GM23338 (cell line): ENCODE measurements around the gene RRAS. TPM values are rescaled to one million over a fixed set of nuclear protein-coding genes. Genes with fewer than 3 reads are reported as not detected.

Experiments used
- ATAC-seq: fragments of 200-7000 bp; cut with Tn5 transposase; 3 replicates; pipeline ENCODE4 v1.9.1; 2020
- DNase-seq: peaks from one replicate; pipeline ENCODE4 v3.0.0-alpha.2; 2015; ENCODE audit warnings: low spot score
- H2AFZ ChIP-seq: fragments of 200-600 bp; sonication (generic); 2 replicates; pipeline ENCODE4 v1.8.0; 2016; ENCODE audit warnings: antibody characterized with exemption, mild to moderate bottlenecking, moderate library complexity
- H3F3A ChIP-seq: fragments of 200-600 bp; sonication (generic); replicated peaks from 2 replicates; pipeline ENCODE4 v1.8.0; 2017; ENCODE audit warnings: antibody characterized with exemption, mixed run types, low read depth
- H3K27ac ChIP-seq: fragments of 200-600 bp; sonication (generic); 2 replicates; pipeline ENCODE4 v1.6.1; 2016; ENCODE audit warnings: low read depth
- H3K27me3 ChIP-seq: fragments of 200-600 bp; sonication (generic); 2 replicates; pipeline ENCODE4 v1.8.0; 2016; ENCODE audit warnings: mild to moderate bottlenecking, mixed run types, moderate library complexity; ENCODE audit not compliant: insufficient read depth
- H3K36me3 ChIP-seq: fragments of 200-600 bp; sonication (generic); 2 replicates; pipeline ENCODE4 v1.8.0; 2016; ENCODE audit warnings: mild to moderate bottlenecking; ENCODE audit not compliant: insufficient read depth
- H3K4me1 ChIP-seq: fragments of 200-600 bp; sonication (generic); 2 replicates; pipeline ENCODE4 v1.8.0; 2016; ENCODE audit warnings: mild to moderate bottlenecking, moderate library complexity; ENCODE audit not compliant: insufficient read depth
- H3K4me2 ChIP-seq: fragments of 200-600 bp; sonication (generic); 2 replicates; pipeline ENCODE4 v1.7.1; 2017; ENCODE audit warnings: mixed run types
- H3K4me3 ChIP-seq: fragments of 200-600 bp; sonication (generic); 2 replicates; pipeline ENCODE4 v1.6.1; 2016; ENCODE audit warnings: mixed run types
- H3K79me2 ChIP-seq: fragments of 200-600 bp; sonication (generic); replicated peaks from 2 replicates; pipeline ENCODE4 v1.8.0; 2017; ENCODE audit warnings: mild to moderate bottlenecking; ENCODE audit not compliant: insufficient read depth
- H3K9me2 ChIP-seq: fragments of 200-600 bp; sonication (generic); 2 replicates; pipeline ENCODE4 v1.8.0; 2017; ENCODE audit not compliant: insufficient read depth
- H4K20me1 ChIP-seq: fragments of 200-600 bp; sonication (generic); replicated peaks from 2 replicates; pipeline ENCODE4 v1.8.0; 2017; ENCODE audit warnings: mild to moderate bottlenecking; ENCODE audit not compliant: insufficient read depth
- H3K27ac Mint-ChIP-seq: 2 replicates; pipeline ENCODE4 v1.8.0; 2020; ENCODE audit warnings: inconsistent platforms, mild to moderate bottlenecking, moderate library complexity, mixed read lengths
- H3K27me3 Mint-ChIP-seq: 3 replicates; pipeline ENCODE4 v1.8.0; 2022; ENCODE audit warnings: low read depth, mild to moderate bottlenecking, moderate library complexity, mixed read lengths, inconsistent platforms; ENCODE audit not compliant: insufficient read depth, poor library complexity
- H3K36me3 Mint-ChIP-seq: 3 replicates; pipeline ENCODE4 v1.8.0; 2021; ENCODE audit warnings: low read depth, mild to moderate bottlenecking, inconsistent platforms, moderate library complexity, mixed read lengths
- H3K4me1 Mint-ChIP-seq: 3 replicates; pipeline ENCODE4 v1.8.0; 2020; ENCODE audit warnings: mild to moderate bottlenecking, inconsistent platforms, mixed read lengths
- H3K4me3 Mint-ChIP-seq: 3 replicates; pipeline ENCODE4 v1.8.0; 2021; ENCODE audit warnings: moderate library complexity, mild to moderate bottlenecking, inconsistent platforms, mixed read lengths
- H3K9me3 Mint-ChIP-seq: 3 replicates; pipeline ENCODE4 v1.8.0; 2020; ENCODE audit warnings: moderate library complexity, mild to moderate bottlenecking, inconsistent platforms, mixed read lengths
- CREB1 ChIP-seq: fragments of 250-450 bp; sonication (Bioruptor Pico); IDR thresholded peaks from 2 replicates; pipeline ENCODE4 v1.5.0; 2020; ENCODE audit warnings: low read depth, mild to moderate bottlenecking, moderate library complexity
- EZH2phosphoT487 ChIP-seq: fragments of 200-600 bp; sonication (generic); IDR thresholded peaks from one replicate; pipeline ENCODE4 v1.8.1; 2018; ENCODE audit warnings: antibody characterized with exemption; ENCODE audit not compliant: unreplicated experiment
- JUNB ChIP-seq: IDR thresholded peaks from one replicate; pipeline ENCODE4 v1.6.1; 2016; ENCODE audit warnings: antibody characterized with exemption; ENCODE audit not compliant: unreplicated experiment
- NANOG ChIP-seq: IDR thresholded peaks from 2 replicates; pipeline ENCODE4 v1.6.1; 2016; ENCODE audit warnings: antibody characterized with exemption, borderline replicate concordance
- POLR2AphosphoS5 ChIP-seq: IDR thresholded peaks from 2 replicates; pipeline ENCODE4 v1.6.1; 2016; ENCODE audit warnings: antibody characterized with exemption, low read depth
- STAT1 ChIP-seq: IDR thresholded peaks from one replicate; pipeline ENCODE4 v1.6.1; 2016; ENCODE audit warnings: antibody characterized with exemption; ENCODE audit not compliant: unreplicated experiment
- ZNF114 ChIP-seq: fragments of 250-450 bp; sonication (Bioruptor Pico); IDR thresholded peaks from 2 replicates; pipeline ENCODE4 v1.5.0; 2020; ENCODE audit warnings: mild to moderate bottlenecking, moderate library complexity
- ZNF331 ChIP-seq: fragments of 250-450 bp; sonication (Bioruptor Pico); IDR thresholded peaks from 2 replicates; pipeline ENCODE4 v1.5.0; 2020; ENCODE audit warnings: low read depth, mild to moderate bottlenecking, moderate library complexity
- polyA plus RNA-seq: library from polyadenylated mRNA; unstranded; fragments of >200 nt; fragmentation: Nextera tagmentation; extraction: Ambion mirVana; gene quantifications from 2 replicates; pipeline ENCODE4 v1.2.1, GENCODE V29; 2016
- total RNA-seq: library from RNA; depleted of rRNA; stranded (reverse); fragments of >200 nt; shearing (Covaris generic); gene quantifications from 2 replicates; pipeline ENCODE4 v1.2.3, GENCODE V29; 2014
- TF ChIP-seq, protein P1 (sequence below): IDR thresholded peaks from 2 replicates; pipeline ENCODE4 v1.6.1; 2016; ENCODE audit warnings: antibody characterized with exemption
- TF ChIP-seq, protein P2 (sequence below), 2 experiments: fragments of 200-600 bp in 1 of 2; sonication (generic) in 1 of 2; conservative IDR thresholded peaks; 2 replicates each; pipeline versions ENCODE4 v1.5.1 to v1.6.1; 2016 to 2017; ENCODE audit warnings: antibody characterized with exemption in 2 of 2, low read depth in 2 of 2, mild to moderate bottlenecking in 2 of 2, moderate library complexity in 1 of 2

The RRAS gene
- total and polyA plus RNA-seq, 2 experiments from 2014 or later, result 9.3 to 30.0 TPM

DNA sequence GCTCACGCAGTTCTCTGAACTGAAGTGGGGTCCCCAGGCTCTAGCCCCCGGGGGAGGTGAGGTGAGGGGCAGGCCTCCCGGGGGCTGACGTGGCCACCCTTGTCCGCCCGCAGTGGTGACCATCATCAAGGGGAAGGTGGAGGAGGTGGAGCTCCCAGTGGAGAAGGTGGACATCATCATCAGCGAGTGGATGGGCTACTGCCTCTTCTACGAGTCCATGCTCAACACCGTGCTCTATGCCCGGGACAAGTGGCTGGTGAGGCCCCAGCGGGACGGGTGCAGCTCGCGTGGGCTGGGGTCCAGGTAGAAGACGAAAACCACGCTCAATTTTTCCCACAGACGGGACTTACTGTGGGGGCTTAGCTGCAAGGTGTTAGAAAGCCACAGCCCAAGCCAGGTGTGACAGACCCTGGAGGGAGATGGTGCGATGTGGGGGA, 43.9 kb upstream of the RRAS start:
- Histone ChIP-seq H3K36me3 (peaks cover 44% of the 10 kb centered on the region), H2AFZ (no peak overlapping the region), H3K79me2 (peaks cover 51% of the 10 kb centered on the region), H3K4me2 (no peak overlapping the region), H3K4me1 (peaks cover 36% of the 10 kb centered on the region), H3K4me3 (no peak overlapping the region), H3K27me3 (no peaks in the 10 kb centered on the region), H4K20me1 (peaks cover 57% of the 10 kb centered on the region), H3K27ac (peak overlapping the region; percentile 68; the same call in 1 of the 2 replicates), H3F3A (peaks cover 66% of the 10 kb centered on the region), H3K9me2 (no peaks in the 10 kb centered on the region)
- H3K36me3 Mint-ChIP-seq, result peaks cover 70% of the 10 kb centered on the region
- H3K27ac Mint-ChIP-seq, result no peak overlapping the region
- TF ChIP-seq NANOG (no peak), ZNF331 (CRISPR knock-in tag) (no peak), ZNF114 (CRISPR knock-in tag) (no peak), JUNB (no peak), EZH2phosphoT487 (no peak), POLR2AphosphoS5 (no peak), STAT1 (no peak), CREB1 (CRISPR knock-in tag) (no peak)
- TF ChIP-seq, protein P1, sequence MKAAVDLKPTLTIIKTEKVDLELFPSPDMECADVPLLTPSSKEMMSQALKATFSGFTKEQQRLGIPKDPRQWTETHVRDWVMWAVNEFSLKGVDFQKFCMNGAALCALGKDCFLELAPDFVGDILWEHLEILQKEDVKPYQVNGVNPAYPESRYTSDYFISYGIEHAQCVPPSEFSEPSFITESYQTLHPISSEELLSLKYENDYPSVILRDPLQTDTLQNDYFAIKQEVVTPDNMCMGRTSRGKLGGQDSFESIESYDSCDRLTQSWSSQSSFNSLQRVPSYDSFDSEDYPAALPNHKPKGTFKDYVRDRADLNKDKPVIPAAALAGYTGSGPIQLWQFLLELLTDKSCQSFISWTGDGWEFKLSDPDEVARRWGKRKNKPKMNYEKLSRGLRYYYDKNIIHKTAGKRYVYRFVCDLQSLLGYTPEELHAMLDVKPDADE, result no peak
- TF ChIP-seq, protein P2, sequence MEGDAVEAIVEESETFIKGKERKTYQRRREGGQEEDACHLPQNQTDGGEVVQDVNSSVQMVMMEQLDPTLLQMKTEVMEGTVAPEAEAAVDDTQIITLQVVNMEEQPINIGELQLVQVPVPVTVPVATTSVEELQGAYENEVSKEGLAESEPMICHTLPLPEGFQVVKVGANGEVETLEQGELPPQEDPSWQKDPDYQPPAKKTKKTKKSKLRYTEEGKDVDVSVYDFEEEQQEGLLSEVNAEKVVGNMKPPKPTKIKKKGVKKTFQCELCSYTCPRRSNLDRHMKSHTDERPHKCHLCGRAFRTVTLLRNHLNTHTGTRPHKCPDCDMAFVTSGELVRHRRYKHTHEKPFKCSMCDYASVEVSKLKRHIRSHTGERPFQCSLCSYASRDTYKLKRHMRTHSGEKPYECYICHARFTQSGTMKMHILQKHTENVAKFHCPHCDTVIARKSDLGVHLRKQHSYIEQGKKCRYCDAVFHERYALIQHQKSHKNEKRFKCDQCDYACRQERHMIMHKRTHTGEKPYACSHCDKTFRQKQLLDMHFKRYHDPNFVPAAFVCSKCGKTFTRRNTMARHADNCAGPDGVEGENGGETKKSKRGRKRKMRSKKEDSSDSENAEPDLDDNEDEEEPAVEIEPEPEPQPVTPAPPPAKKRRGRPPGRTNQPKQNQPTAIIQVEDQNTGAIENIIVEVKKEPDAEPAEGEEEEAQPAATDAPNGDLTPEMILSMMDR (conservative IDR thresholded peaks at IDR 0.05; ENCODE audit: low read depth in 2 of 2), result no peak
- ATAC-seq (no peak), DNase-seq (no peak)
- H3K4me3 Mint-ChIP-seq, result no peak overlapping the region
- no peaks in the 10 kb centered on the region for H3K9me3 Mint-ChIP-seq
- peaks cover 32% of the 10 kb centered on the region for H3K27me3 Mint-ChIP-seq
- H3K4me1 Mint-ChIP-seq, result peaks cover 50% of the 10 kb centered on the region

- Histone ChIP-seq H3K27me3 (no peaks in the 10 kb centered on the region), H2AFZ (no peak overlapping the region), H3K36me3 (peaks cover 44% of the 10 kb centered on the region), H3K27ac (peak overlapping the region; percentile 39; the same call in 1 of the 2 replicates), H3F3A (peaks cover 55% of the 10 kb centered on the region), H3K9me2 (no peaks in the 10 kb centered on the region), H3K4me1 (peaks cover 26% of the 10 kb centered on the region), H3K4me3 (no peak overlapping the region), H4K20me1 (peaks cover 57% of the 10 kb centered on the region), H3K4me2 (no peak overlapping the region), H3K79me2 (peaks cover 66% of the 10 kb centered on the region)
- no peak for DNase-seq
- Mint-ChIP-seq H3K27me3 (peaks cover 36% of the 10 kb centered on the region), H3K9me3 (no peaks in the 10 kb centered on the region), H3K4me1 (peaks cover 39% of the 10 kb centered on the region), H3K27ac (no peak overlapping the region; the same call in 1 of the 2 replicates), H3K4me3 (no peak overlapping the region), H3K36me3 (peaks cover 59% of the 10 kb centered on the region)
- TF ChIP-seq POLR2AphosphoS5, result no peak
- TF ChIP-seq, protein P1, result no peak
- TF ChIP-seq, protein P2 (conservative IDR thresholded peaks at IDR 0.05; ENCODE audit: low read depth in 2 of 2), result no peak
- no peak for ATAC-seq
Measured at GRCh38 chr19:49682274-49682673, 42.3 kb upstream of the RRAS start.
